ENCODE results near the gene SCP2. TPM values are rescaled to one million over a fixed set of nuclear protein-coding genes. Genes with fewer than 3 reads are reported as not detected.

SCP2 gene
- 89.7 and 106 TPM in 2 replicates for total RNA-seq

GRCh38 chr1:52927212-52928014 lies at the start of gene SCP2:
Gene SCP2, plus strand, starts transcription at chr1:52927276. Its CDS starts 121 bp downstream, at chr1:52927397.

GRCh38 chr1:53061859-53062707 lies 135.0 kb downstream of the SCP2 start, which contains the start of gene PODN:
Gene PODN, plus strand, starts transcription at chr1:53062213. Its CDS starts 7,643 bp downstream, at chr1:53069856.

Other genes starting within 250 kb of the SCP2 start
- 7.7 and 9.5 TPM in 2 replicates for gene COA7, start 228.9 kb upstream of the SCP2 start, total RNA-seq
- 12.9 and 22.7 TPM in 2 replicates for gene ZYG11B, start 200.8 kb upstream of the SCP2 start, total RNA-seq
- gene ZYG11A, start 84.5 kb upstream of the SCP2 start, total RNA-seq, result 0.63 and 0.84 TPM in 2 replicates
- 17.8 and 20.3 TPM in 2 replicates for gene ECHDC2, start 5.5 kb upstream of the SCP2 start, total RNA-seq
- not detected in 2 replicates for gene PODN, start 134.9 kb downstream of the SCP2 start, total RNA-seq
- not detected in 2 replicates for gene SLC1A7, start 215.4 kb downstream of the SCP2 start, total RNA-seq